Osteocyte (in vitro differentiated cells): ENCODE results near the gene UNC45A. TPM values are rescaled to one million over a fixed set of nuclear protein-coding genes. Genes with fewer than 3 reads are reported as not detected.

Experiments
- DNase-seq: peaks from one replicate; pipeline ENCODE4 v3.0.0; 2021; ENCODE audit warnings: mixed read lengths; ENCODE audit not compliant: unreplicated experiment; ENCODE audit errors: extremely low spot score
- H3K27ac Mint-ChIP-seq: one replicate; pipeline ENCODE4 v1.8.0; 2021; ENCODE audit warnings: mild to moderate bottlenecking, mixed read lengths; ENCODE audit not compliant: unreplicated experiment
- H3K27me3 Mint-ChIP-seq: one replicate; pipeline ENCODE4 v1.8.0; 2021; ENCODE audit warnings: mixed read lengths; ENCODE audit not compliant: unreplicated experiment
- H3K36me3 Mint-ChIP-seq: one replicate; pipeline ENCODE4 v1.8.0; 2021; ENCODE audit warnings: mixed read lengths; ENCODE audit not compliant: unreplicated experiment
- H3K4me1 Mint-ChIP-seq: one replicate; pipeline ENCODE4 v1.8.0; 2021; ENCODE audit warnings: mixed read lengths; ENCODE audit not compliant: unreplicated experiment
- H3K4me3 Mint-ChIP-seq: one replicate; pipeline ENCODE4 v1.8.0; 2021; ENCODE audit warnings: mild to moderate bottlenecking, moderate library complexity, mixed read lengths; ENCODE audit not compliant: unreplicated experiment
- H3K9me3 Mint-ChIP-seq: one replicate; pipeline ENCODE4 v1.8.0; 2021; ENCODE audit warnings: mixed read lengths; ENCODE audit not compliant: unreplicated experiment
- total RNA-seq: library from RNA; stranded (reverse); gene quantifications from 2 replicates; pipeline ENCODE4 v1.2.1, GENCODE V29; 2021
- TF ChIP-seq, protein P1 (sequence below): fragments of 200-600 bp; sonication (generic); IDR thresholded peaks from 2 replicates; pipeline ENCODE4 v1.5.0; 2021; ENCODE audit warnings: antibody characterized with exemption, mild to moderate bottlenecking, moderate library complexity

UNC45A gene
- total RNA-seq, 1 donor from 2014 or later = 83.0 TPM

DNA sequence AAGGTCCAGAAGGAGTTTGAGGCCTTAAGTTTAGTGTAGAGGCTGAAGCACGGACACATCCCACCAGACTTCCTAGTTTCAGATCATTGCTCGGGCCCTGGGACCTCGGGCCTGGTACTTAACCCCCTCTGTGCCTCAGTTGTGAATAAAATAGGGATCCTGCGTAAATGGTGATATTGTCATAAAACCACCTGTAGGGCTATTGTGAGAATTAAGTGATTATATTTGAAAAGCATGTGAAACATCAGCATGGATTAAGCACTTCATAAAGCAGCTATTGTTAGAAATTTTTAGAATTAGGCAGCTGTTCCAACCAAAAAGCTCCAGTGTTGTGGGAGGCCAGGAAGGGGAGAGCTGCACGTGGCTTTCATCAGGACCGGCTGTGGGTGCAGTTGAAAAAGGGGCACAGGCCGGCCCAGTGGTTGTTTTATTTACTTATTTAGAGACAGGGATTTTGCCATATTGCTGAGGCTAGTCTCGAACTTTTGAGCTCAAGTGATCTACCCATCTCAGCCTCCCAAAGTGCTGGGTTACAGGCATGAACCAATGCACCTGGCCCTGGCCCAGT lies 24.0 kb downstream of the UNC45A start:
- no peak for DNase-seq
- TF ChIP-seq, protein P1, sequence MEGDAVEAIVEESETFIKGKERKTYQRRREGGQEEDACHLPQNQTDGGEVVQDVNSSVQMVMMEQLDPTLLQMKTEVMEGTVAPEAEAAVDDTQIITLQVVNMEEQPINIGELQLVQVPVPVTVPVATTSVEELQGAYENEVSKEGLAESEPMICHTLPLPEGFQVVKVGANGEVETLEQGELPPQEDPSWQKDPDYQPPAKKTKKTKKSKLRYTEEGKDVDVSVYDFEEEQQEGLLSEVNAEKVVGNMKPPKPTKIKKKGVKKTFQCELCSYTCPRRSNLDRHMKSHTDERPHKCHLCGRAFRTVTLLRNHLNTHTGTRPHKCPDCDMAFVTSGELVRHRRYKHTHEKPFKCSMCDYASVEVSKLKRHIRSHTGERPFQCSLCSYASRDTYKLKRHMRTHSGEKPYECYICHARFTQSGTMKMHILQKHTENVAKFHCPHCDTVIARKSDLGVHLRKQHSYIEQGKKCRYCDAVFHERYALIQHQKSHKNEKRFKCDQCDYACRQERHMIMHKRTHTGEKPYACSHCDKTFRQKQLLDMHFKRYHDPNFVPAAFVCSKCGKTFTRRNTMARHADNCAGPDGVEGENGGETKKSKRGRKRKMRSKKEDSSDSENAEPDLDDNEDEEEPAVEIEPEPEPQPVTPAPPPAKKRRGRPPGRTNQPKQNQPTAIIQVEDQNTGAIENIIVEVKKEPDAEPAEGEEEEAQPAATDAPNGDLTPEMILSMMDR = no peak

DNA sequence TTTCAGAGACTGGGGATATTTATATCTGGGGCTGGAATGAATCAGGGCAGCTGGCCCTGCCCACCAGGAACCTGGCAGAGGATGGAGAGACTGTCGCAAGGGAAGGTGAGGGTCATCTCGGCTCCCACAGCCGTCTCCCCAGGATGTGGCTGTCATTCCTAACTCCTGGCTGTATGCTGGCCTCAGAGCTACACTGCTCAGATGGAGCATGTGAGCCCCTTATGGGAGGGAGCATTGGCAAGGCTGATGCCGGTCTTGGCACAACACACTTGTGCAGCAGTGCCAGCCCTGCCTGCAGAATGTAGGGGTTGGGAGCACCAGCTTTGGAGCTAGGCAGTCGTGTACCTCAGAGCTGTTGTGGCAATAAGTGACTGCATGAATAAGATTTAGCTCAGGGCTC lies 24.8 kb downstream of the UNC45A start:
- Mint-ChIP-seq H3K27me3 (no peaks in the 10 kb centered on the region), H3K4me1 (peaks cover 21% of the 10 kb centered on the region), H3K4me3 (no peak overlapping the region), H3K27ac (no peak overlapping the region), H3K36me3 (peaks cover 11% of the 10 kb centered on the region), H3K9me3 (no peaks in the 10 kb centered on the region)
- TF ChIP-seq, protein P1 = no peak
- no peak for DNase-seq

More for the DNA sequence above, 24.0 kb downstream of the UNC45A start:
- Mint-ChIP-seq H3K27ac (no peak overlapping the region), H3K4me1 (peaks cover 23% of the 10 kb centered on the region), H3K9me3 (no peaks in the 10 kb centered on the region), H3K27me3 (no peaks in the 10 kb centered on the region), H3K4me3 (no peak overlapping the region), H3K36me3 (peaks cover 11% of the 10 kb centered on the region)

- Mint-ChIP-seq H3K4me3 (no peak overlapping the region), H3K27me3 (no peaks in the 10 kb centered on the region), H3K4me1 (peaks cover 16% of the 10 kb centered on the region), H3K27ac (no peak overlapping the region), H3K36me3 (peaks cover 11% of the 10 kb centered on the region), H3K9me3 (no peaks in the 10 kb centered on the region)
- DNase-seq = no peak
- TF ChIP-seq, protein P1 = no peak
These were observed 25.4 kb downstream of the UNC45A start for GRCh38 chr15:90960298-90961091.

GRCh38 chr15:90962021-90962420 lies 26.9 kb downstream of the UNC45A start:
- TF ChIP-seq, protein P1 = no peak
- Mint-ChIP-seq H3K4me1 (peaks cover 8% of the 10 kb centered on the region), H3K27ac (no peak overlapping the region), H3K36me3 (peaks cover 13% of the 10 kb centered on the region), H3K27me3 (no peaks in the 10 kb centered on the region), H3K9me3 (no peaks in the 10 kb centered on the region), H3K4me3 (no peak overlapping the region)
- no peak for DNase-seq

DNA sequence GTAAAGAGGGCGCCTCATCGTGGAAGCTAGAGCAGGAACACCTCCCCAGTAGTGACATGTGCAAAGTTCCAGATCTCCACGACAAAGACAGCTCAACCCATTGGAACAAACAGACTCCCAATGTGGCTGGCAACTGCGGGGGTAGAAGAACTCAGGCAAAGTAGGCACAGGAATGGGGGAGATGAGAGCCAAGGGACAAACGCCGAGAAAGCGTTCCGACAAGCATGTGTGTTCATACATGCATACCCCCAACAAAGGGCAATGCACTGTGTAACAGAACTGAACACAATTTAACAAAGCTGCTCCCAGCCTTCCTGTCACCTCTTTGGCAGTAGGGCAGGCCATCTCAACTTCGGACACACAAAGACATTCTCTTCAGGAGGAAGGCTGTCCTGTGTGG lies 31.2 kb downstream of the UNC45A start:
- Mint-ChIP-seq H3K36me3 (peaks cover 8% of the 10 kb centered on the region), H3K27ac (no peak overlapping the region), H3K9me3 (no peaks in the 10 kb centered on the region), H3K4me1 (no peaks in the 10 kb centered on the region), H3K4me3 (no peak overlapping the region), H3K27me3 (no peaks in the 10 kb centered on the region)
- TF ChIP-seq, protein P1 = no peak
- no peak for DNase-seq
